NCI-H1436 treated with DMSO at 0.1 percent for 48 hours (cell line): ENCODE data around the gene LRP1B.

Experiments
- DNase-seq: peaks from one replicate; lab custom pipeline; 2025; lab: John Stamatoyannopoulos, UW

Gene LRP1B

DNA sequence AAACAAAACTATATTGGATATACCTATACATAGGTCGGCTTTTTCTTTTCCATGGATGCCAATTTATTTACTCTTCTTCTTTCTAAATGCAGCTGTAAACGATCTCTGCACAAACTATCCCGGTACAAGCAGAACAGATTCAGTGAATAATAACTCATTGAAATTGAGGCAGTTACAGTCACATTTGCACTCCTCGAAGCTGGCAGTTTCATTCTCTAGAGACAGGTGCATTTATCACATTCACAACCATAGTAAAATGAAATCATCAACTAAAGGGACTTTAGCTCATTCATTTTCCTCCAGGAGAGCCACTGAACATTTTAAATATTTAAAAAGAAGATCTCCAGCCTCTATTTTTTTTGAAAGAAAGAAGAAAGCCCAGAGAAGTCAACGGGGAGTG is 551.7 kb downstream of the LRP1B start:
- DNase-seq: no peak

DNA sequence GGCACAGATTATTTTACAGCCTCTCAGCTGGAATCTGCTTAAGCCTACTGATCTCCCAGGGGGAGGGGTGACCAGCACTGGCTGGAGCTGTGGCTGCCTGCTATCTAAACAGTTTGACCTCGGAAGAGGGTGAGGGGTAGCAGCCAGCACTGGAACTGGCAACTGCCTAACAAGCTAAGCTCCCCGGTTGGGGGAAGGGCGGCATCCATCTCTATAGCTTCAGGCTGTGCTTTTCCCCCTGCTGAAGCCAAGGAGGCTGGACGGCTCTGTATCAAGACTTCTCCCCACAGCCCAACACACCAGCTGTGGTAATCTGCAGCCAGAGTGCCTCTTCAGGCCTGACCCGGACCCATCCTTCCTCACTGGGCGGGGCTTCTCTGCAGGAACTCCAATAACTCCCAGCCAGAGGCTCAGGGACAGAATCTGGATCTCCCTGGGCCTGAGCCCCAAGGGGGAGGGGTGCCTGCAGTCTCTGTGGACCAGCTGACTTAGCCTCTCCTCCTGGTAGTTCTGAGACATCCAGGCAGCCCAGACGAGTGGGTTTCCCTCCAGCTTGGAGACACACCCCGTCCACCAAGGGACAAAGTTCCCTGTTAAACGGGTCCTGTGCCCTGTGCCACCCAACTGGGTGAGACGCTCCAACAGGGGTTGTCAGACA is 560.2 kb downstream of the LRP1B start:
- DNase-seq: no peak

DNA sequence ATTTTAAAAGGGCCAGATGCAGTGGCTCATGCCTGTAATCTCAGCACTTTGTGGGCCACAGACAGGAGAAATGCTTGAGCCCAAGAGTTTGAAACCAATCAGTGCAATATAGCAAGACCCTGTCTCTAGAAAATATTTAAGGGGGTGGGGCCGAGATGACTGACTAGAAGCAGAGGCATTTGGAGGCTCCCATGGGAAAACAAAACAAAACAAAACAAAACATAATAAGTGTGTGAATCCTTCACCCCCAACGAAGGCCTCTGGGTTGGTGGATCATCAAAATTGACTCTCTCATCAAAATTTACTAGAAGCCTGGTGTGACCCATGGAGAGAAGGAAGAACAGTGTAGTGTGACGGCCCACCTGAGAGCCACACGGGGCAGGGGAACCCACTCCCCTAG is 560.9 kb downstream of the LRP1B start:
- DNase-seq: no peak

DNA sequence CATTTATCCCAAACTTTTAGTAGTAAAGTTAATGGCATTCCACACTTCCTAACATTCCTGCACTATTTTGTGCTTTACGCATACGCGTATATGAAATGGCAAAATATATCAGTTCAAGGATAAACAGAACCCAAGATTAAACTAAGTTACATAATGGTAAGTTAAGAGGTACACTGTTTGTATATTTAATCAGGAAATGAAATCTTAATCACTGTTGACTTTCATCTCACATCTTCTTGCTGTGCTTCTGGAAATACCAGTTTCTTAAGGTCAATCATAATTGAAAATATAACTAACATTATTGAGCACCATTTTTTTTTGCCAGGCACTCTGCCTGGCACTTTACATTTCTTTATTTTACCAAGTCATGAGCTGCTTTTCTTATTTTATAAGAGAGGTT is 565.2 kb downstream of the LRP1B start:
- no peak for DNase-seq

DNA sequence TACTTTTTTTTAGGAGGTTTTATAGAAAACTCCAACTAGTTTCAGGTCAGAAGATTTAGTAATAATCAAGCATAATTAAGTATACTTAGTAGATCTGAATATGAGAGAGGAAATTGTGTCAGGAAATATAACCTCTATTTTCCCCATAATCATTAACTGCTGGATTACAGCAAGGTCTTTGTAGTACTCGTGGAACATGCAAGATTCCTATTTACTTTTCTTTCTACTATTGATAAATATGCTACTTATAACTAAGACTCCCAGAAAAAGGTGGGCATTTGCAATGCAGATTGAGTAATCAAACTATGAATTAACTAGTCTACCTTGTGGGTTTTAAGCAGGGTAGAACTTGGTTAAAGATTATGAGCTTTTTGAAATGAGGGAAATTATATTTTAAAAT is 570.1 kb downstream of the LRP1B start:
- no peak for DNase-seq

DNA sequence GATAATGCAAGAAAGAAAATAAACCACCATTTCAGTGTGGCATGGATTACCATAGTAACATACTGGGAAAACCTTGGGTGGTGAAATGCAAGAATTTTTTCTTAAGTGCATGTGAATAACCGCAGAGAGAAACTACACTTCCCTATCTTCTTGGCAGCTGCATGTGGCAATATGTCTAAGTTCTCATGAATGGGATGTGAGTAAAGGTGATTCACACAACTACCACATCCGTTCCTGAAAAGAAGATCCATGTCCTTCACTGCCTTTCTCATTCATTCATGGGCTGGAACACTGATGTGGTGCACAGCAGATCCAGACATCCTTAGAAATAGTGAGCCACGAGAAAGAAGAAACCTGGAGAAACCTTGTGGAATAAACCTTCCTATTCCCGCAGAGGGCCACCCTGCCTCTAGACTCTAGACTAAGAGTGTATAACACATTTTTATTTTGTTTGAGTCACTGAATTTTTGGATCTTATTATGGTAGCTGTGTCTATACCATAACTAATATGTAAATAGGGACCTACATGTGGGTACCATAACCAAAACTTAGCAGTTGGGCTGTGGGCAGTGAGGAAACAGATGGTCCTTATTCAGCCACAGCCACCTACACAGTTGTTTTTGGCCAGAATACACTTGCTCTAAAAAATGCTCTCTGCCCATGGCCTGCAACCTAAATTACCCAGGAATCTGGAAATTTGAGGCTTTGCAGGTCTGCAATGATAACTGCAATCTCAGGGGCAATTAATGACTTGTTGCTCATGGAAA is 573.3 kb downstream of the LRP1B start:
- DNase-seq: no peak

DNA sequence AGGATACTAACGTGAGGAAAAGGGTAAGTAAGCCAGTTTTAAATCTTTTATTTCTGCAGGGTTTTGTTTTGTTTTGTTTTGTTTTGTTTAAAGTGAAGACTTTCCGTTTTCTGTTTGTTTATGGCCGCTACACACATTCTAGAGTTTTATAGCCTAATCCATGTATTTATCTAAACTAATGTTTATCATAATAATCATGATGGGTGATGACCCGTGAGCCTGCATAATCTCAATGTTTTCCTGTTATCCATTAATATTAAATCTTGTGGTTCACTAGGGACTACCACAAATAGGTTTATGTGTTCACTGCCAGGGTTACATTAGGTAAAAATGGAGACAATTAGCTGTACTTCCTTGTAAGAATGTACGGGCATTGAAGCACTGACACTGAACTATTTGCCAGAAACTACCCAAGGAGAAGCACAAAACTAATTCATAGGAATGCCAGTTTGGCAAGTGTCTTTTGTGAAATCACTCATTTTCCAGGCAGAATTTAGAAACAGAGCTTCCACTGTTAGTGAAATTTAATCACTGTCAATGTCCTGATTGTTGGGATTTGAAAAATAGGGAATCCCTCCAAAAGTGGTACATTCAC is 574.8 kb downstream of the LRP1B start:
- no peak for DNase-seq

DNA sequence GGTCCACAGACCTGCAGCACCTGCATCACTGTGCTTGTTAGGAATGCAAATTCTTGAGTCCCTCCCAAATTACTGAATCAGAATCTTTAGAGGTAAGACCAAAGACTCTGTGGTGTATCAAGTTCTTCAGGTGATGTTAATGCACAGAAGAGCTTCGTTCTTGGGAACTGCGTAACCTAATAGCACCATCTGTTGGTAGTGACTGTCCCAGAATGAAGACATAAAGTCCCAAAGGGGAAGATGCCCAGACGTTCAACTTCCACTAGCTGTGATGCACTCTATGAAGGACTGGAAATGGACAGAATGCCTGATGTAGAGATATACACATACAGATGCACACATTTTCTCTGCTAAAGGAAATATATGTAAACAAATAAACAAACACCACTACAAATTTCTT is 576.0 kb downstream of the LRP1B start:
- DNase-seq: peak; percentile 35

DNA sequence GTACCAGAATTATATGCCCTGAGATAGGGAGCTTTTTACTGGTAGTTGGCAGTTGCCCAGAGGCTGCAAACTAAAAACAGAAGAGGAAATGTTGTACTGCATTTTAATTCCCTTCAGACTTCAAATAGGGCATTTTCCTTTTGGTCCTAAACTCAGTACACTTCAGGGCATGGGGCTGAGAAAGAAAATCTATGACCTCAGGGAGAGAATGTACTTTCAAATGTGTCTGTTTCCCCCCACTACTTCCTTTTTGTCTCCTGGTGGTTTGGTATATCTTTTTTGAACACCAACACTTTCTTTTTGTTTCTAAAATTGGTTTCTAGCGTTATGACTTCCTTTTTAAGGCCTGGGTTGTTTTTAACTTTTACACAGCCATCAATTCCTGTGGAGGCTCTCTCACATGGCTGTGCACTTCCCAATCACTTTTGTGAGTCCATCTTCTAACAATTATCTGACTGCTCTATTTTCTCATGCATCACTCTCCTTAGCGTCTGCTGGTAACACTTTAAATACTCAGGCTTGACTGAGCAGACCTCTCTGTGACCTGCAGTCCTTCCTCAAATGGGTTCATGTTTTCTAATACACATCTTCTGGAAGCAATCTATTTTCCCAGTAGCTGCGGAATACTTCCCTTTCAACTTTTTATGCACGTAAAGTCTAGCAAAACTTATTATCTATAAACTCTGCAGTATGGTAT is 596.0 kb downstream of the LRP1B start:
- DNase-seq: no peak

DNA sequence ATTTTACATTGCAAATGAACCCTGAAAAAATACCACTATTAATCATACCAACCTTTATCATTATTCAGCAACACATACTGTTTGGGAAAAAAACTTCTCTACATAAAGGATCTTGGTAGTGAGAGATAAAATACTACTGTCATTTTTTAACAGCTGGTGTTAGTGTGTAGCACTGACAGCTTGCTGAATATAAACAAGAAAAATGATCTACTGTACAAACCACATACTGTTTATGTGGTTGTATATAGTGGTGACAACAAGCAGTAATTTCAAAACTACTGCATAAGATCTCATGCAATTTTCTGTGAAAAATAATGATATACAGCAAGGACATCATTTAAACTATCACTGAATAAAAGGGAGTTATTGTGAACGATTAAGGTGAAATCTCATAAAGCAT is 601.2 kb downstream of the LRP1B start:
- no peak for DNase-seq

DNA sequence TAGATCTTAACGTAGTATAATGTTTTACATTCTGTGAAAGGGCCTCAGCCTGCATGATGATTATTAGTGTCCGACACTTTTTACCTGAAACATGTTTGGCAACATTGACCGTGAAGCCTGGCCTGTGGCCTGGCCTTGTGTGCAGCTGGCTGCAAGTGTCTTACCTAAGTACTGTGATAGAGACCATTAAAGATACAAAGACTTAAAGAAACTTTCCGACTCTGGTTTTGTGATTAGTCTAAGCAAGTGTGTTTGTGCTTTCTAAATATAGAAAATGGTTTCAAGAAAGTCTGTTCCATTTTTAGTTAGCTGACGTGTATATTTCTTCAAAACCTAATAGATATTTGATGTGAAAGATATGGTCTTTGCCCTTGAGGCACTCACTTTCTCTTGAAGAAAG is 601.8 kb downstream of the LRP1B start:
- DNase-seq: no peak

DNA sequence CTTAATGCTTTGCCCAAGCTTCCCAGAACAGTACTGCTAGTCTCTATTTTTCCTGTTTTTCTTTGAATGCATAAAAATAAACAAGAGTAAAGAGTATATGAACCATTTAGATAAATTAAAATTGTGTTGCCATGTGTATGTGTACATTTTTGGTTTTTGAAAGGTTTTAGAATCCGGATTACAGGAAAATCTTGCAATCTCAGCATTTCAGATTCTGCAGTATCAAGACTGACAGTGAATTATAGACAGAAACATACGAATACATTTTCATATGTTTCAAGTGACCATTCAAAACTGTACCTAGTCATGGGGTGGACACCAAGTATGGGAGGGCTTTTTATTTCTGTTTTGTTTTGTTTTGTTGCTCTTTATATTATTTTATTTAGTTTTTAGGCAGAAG is 604.1 kb downstream of the LRP1B start:
- DNase-seq: no peak

DNA sequence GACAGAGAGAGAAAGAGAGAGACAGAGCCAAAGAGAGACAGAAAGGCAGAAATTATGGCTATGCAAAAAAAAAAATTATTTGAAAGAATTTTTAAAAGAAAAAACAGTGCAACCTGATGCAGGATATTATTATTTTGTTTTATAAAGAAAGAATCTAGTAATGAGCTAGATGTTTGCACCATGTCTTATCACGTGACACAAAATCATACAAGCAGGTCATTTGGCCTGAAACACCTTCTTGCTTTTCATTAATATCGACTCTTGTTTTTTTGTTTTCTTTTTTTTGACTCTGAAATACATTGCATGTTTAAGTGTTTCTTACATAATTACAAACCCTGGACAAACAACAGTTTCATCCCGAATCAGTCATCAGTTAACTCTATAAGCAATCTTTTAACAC is 606.0 kb downstream of the LRP1B start:
- DNase-seq: no peak

DNA sequence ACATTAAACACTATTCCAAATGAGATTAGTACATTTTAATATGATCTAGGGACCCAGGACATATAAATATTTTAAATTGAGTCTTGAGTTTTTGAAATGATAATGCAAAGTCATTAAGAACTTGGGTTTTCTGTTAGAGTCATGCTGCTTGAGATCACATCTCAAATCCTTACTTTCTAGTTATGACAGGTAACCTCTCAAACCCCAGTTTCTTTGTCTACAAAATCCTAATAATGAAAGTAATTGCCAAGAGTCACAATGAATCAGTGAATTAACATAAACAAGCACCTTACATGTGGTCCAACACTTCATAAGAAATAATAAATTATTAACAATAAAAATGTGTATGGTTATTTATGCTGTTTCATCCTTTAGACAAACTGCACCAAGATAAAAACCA is 607.6 kb downstream of the LRP1B start:
- no peak for DNase-seq

DNA sequence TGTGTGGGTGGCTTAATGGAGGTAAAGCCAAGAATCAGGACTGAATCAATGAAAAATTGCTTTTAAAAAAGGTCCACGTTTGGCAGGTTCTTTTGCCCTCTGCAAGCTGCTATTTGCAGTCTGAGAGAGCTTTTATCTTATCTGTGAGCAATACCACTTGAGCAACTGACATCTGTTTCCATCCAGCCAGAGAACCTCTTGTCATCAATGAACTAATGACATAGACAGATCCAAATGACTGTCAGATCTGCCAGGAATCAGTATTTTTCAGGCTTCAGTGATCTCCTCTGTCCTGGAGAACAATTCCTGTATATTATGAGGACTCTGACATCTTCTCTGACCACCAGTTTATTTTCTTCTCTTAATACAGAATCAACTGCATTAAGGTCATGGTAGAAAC is 608.1 kb downstream of the LRP1B start:
- DNase-seq: no peak

DNA sequence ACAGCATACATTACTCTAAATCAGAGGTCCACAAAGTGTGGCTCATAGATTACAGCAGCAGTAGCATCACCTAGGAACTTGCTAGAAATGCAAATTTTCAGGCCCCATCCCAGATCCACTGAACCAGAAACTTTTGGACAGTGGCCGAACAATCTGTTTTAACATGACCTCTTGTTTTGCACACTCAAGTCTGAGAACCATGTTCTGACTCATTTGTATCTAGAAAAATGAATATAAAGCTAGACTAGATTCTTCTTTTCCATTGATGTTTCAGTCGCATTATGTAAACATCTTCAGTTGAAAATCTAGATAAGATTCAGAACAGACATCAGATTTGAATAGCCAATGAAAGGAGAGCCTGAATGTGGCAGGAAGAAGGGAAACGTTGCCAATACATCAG is 608.8 kb downstream of the LRP1B start:
- DNase-seq: no peak

DNA sequence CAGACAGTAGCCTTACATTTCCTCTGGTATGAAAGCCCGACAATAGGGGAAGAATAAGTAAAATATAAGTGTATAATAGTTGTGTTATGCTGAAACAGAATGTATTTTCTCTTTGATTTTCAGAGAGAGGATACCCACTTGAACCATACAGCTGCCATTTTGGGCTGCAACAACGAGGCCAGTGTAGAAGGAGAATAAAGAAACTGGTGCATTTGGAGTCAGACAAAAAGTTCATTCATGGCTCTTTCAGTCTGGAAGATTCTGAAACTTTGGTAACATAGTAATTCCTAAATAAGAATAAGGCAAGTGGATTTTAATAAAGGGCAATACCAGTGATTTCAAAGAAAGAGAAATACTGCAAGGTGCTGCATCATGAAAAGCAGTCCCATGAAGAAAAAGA is 610.9 kb downstream of the LRP1B start:
- DNase-seq: no peak

DNA sequence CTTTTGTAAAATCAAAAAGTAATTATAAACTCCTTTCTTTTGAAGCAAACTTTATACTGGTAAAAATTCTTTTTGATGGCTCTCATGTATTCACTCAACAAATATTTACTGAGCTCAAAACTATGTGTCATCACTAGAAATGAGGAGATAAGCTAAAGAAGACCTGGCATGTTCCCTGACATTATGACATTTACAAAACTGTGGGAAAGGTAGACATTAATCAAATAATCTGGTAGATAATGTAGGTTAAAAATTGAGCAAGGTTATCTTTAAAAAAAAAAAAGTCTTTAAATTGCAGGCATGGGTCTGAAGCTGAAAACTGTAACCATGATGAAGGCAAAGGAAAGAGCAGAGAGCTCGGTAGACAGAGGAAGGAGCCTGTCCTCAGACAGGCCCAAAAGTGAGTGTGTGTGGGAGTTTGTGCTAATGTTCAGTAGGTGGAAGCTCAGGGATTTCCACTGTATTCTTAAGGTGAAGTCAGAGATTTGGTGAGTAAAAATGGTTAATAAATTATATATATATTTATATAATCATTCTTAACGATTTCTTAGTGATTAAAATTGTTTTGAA is 612.9 kb downstream of the LRP1B start:
- no peak for DNase-seq

DNA sequence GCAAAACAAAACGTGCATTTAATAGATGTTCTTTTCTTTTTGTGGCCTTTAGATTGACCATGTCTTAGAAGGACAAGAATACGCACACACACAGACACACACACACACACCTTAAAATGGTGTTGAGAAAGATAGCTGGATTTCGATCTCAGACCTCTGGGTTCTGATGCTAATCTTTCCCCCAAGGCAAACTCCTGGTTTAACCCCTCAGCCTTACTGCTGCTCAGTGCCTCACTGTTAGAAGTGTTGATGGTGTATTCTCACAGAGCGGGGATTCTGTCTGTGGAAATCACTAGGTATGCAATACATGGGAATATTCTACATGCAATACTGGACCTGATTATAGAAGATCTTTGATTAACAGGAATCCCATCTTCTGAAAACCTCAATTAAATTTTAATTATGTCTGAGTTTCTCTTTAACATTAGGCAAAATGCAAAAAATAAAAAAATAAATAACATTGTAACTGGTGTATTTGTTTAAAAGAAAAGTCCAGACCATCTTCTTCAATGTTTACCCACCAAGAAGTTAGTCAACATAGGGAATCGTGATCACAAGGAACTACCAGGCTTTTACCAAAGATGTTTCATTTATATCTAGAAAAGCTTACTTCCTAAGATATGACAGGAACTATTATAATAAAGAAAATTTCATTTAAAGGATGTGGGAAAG is 613.5 kb downstream of the LRP1B start:
- DNase-seq: no peak

DNA sequence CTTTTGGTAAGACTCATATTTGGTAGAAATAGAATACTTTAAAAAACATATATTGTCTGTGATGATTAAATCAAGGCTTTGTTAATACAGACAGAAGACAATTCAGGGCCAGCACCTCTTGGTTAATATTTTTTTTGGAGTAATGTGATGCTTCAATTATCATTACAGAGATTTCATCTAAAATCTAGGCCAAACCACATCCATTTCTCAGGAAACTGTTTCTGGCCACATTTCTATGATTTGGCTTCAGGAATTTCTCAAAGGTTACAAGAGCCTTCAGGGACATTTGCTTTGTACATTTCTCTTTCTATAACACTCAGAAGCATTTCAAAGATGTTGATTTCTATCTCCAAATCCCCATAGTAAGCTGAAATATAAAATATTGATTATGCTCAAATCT is 614.9 kb downstream of the LRP1B start:
- DNase-seq: no peak

DNA sequence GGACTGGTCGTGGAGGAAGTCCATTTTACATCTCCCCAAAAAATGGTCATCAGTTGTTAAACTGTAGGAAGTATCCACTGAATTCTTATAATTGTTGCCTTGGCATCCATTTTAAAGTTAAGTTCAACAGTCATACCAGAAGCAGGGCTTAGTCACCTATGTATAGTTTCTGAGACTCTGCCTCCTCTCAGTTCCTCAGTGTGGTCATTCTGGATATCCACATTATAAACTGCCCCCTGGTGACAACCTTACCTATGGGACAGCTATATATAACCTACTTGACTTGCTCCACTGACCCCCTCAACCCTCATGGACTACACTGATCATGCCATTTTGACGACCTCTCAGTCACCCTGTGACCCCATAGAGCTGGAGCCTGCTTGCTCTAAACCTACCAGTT is 617.0 kb downstream of the LRP1B start:
- no peak for DNase-seq
